HepG2 (cell line): ENCODE data around the gene PTCD3. TPM values are rescaled to one million over a fixed set of nuclear protein-coding genes. Genes with fewer than 3 reads are reported as not detected.

Experiments used
- BHLHE40 ChIP-seq: IDR thresholded peaks from 2 replicates; pipeline ENCODE4 v1.6.1; 2011; ENCODE audit warnings: low read length, improper control_type of control experiment
- BRD4 ChIP-seq: sonication (generic); formaldehyde crosslinking; IDR thresholded peaks from 2 replicates; pipeline ENCODE4 v1.4.0; 2020; ENCODE audit warnings: missing genetic modification reagents
- CHD4 ChIP-seq: fragments of 200-600 bp; sonication (generic); IDR thresholded peaks from 2 replicates; pipeline ENCODE4 v1.7.0; 2017; ENCODE audit warnings: mild to moderate bottlenecking, low read length, borderline replicate concordance
- LBX2 ChIP-seq: sonication (generic); formaldehyde crosslinking; IDR thresholded peaks from 2 replicates; pipeline ENCODE4 v1.5.0; 2020; ENCODE audit warnings: missing genetic modification reagents, mild to moderate bottlenecking, borderline replicate concordance
- MIER3 ChIP-seq: IDR thresholded peaks from 2 replicates; pipeline ENCODE4 v1.6.1; 2016; ENCODE audit warnings: missing compliant biosample characterization, borderline replicate concordance
- NBN ChIP-seq: fragments of 450-650 bp; conservative IDR thresholded peaks from 2 replicates; pipeline ENCODE4 v1.6.1; 2017
- NR0B2 ChIP-seq: sonication (generic); formaldehyde crosslinking; IDR thresholded peaks from 2 replicates; pipeline ENCODE4 v1.4.0; 2020; ENCODE audit warnings: mild to moderate bottlenecking, missing genetic modification reagents
- PHF5A ChIP-seq: IDR thresholded peaks from one replicate; pipeline ENCODE4 v1.6.1; 2018; ENCODE audit warnings: low read depth, missing genetic modification reagents; ENCODE audit not compliant: unreplicated experiment
- PLSCR1 ChIP-seq: sonication (generic); formaldehyde crosslinking; IDR thresholded peaks from 2 replicates; pipeline ENCODE4 v1.5.0; 2020; ENCODE audit warnings: missing genetic modification reagents, mild to moderate bottlenecking, borderline replicate concordance
- RXRA ChIP-seq: sonication (generic); formaldehyde crosslinking; IDR thresholded peaks from 2 replicates; pipeline ENCODE4 v1.5.1; 2020; ENCODE audit warnings: missing genetic modification reagents
- TBX3 ChIP-seq: fragments of 450-650 bp; IDR thresholded peaks from 2 replicates; pipeline ENCODE4 v1.6.1; 2017; ENCODE audit warnings: antibody characterized with exemption, mild to moderate bottlenecking, inconsistent platforms, borderline replicate concordance
- ZNF33B ChIP-seq: sonication (generic); formaldehyde crosslinking; IDR thresholded peaks from 2 replicates; pipeline ENCODE4 v1.5.1; 2020; ENCODE audit warnings: mild to moderate bottlenecking, missing genetic modification reagents
- ZNF460 ChIP-seq: sonication (generic); formaldehyde crosslinking; IDR thresholded peaks from 2 replicates; pipeline ENCODE4 v1.5.1; 2020; ENCODE audit warnings: missing genetic modification reagents, mild to moderate bottlenecking, borderline replicate concordance
- ZNF501 ChIP-seq: sonication (generic); formaldehyde crosslinking; IDR thresholded peaks from 2 replicates; pipeline ENCODE4 v1.5.1; 2020; ENCODE audit warnings: mild to moderate bottlenecking, moderate library complexity, missing genetic modification reagents
- ZNF615 ChIP-seq: sonication (generic); formaldehyde crosslinking; IDR thresholded peaks from 2 replicates; pipeline ENCODE4 v1.5.0; 2020; ENCODE audit warnings: mild to moderate bottlenecking, missing genetic modification reagents, borderline replicate concordance
- ZNF749 ChIP-seq: sonication (generic); formaldehyde crosslinking; IDR thresholded peaks from 2 replicates; pipeline ENCODE4 v1.8.0; 2022; ENCODE audit warnings: mild to moderate bottlenecking, missing genetic modification reagents, moderate library complexity, borderline replicate concordance
- ZNF816 ChIP-seq: sonication (generic); formaldehyde crosslinking; IDR thresholded peaks from 2 replicates; pipeline ENCODE4 v1.8.0; 2022; ENCODE audit warnings: missing genetic modification reagents, mild to moderate bottlenecking, borderline replicate concordance
- polyA plus RNA-seq, 8 experiments: library from polyadenylated mRNA; depleted of rRNA in 3 of 8; stranded (reverse) in 7 of 8; unstranded in 1 of 8; fragments of >200 nt; fragmentation: Illumina TruSeq in 4 of 8; extraction: Trizol in 4 of 8; gene quantifications; 2 replicates each; pipeline versions ENCODE4 v1.2.1 to v1.2.3, GENCODE V29; 2011 to 2016; ENCODE audit warnings: low read depth in 4 of 8, missing spikeins in 1 of 8, mixed read lengths in 1 of 8; ENCODE audit not compliant: insufficient read depth in 1 of 8
- total RNA-seq, 5 experiments: library from RNA; depleted of rRNA; stranded (reverse); fragments of >200 nt; fragmentation: Illumina TruSeq; extraction: Trizol; gene quantifications; 2 replicates each; pipeline ENCODE4 v1.2.3, GENCODE V29; 2016; ENCODE audit warnings: low read depth in 1 of 5
- TF ChIP-seq, protein P1 (sequence below): sonication (generic); formaldehyde crosslinking; IDR thresholded peaks from 2 replicates; pipeline ENCODE4 v1.5.0; 2020; ENCODE audit warnings: mild to moderate bottlenecking, missing genetic modification reagents
- TF ChIP-seq, protein P2 (sequence below): sonication (generic); formaldehyde crosslinking; IDR thresholded peaks from 2 replicates; pipeline ENCODE4 v1.8.0; 2022; ENCODE audit warnings: mild to moderate bottlenecking, missing genetic modification reagents

PTCD3 gene
- total and polyA plus RNA-seq, 2 of the 13 experiments (the other 11 are each of a cell fraction or from before 2014, with no cell fraction given), result 124 to 309 TPM

GRCh38 chr2:86105969-86106945, at the start of gene PTCD3 (continued):
- peak; percentile 94 for TF ChIP-seq BHLHE40
- TF ChIP-seq BRD4 (CRISPR knock-in tag), result peak; percentile 97
- TF ChIP-seq NR0B2 (CRISPR knock-in tag), result no peak; the same call in 1 of the 2 replicates
- TF ChIP-seq ZNF749 (CRISPR knock-in tag), result no peak
- peak; percentile 98 for TF ChIP-seq ZNF501 (CRISPR knock-in tag)
- TF ChIP-seq ZNF816 (CRISPR knock-in tag), result no peak; the same call in 1 of the 2 replicates
- TF ChIP-seq ZNF615 (CRISPR knock-in tag), result peak; percentile 83; the same call in 1 of the 2 replicates
- TF ChIP-seq, protein P1, sequence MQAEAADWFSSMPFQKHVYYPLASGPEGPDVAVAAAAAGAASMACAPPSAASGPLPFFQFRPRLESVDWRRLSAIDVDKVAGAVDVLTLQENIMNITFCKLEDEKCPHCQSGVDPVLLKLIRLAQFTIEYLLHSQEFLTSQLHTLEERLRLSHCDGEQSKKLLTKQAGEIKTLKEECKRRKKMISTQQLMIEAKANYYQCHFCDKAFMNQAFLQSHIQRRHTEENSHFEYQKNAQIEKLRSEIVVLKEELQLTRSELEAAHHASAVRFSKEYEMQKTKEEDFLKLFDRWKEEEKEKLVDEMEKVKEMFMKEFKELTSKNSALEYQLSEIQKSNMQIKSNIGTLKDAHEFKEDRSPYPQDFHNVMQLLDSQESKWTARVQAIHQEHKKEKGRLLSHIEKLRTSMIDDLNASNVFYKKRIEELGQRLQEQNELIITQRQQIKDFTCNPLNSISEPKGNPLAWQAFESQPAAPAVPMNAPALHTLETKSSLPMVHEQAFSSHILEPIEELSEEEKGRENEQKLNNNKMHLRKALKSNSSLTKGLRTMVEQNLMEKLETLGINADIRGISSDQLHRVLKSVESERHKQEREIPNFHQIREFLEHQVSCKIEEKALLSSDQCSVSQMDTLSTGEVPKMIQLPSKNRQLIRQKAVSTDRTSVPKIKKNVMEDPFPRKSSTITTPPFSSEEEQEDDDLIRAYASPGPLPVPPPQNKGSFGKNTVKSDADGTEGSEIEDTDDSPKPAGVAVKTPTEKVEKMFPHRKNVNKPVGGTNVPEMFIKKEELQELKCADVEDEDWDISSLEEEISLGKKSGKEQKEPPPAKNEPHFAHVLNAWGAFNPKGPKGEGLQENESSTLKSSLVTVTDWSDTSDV (CRISPR knock-in tag), result peak; percentile 24; the same call in 1 of the 2 replicates
- peak; percentile 82; the same call in 1 of the 2 replicates for TF ChIP-seq RXRA (CRISPR knock-in tag)
- TF ChIP-seq ZNF33B (CRISPR knock-in tag), result no peak
- no peak for TF ChIP-seq TBX3
- no peak; the same call in 1 of the 2 replicates for TF ChIP-seq LBX2
- TF ChIP-seq, protein P2, sequence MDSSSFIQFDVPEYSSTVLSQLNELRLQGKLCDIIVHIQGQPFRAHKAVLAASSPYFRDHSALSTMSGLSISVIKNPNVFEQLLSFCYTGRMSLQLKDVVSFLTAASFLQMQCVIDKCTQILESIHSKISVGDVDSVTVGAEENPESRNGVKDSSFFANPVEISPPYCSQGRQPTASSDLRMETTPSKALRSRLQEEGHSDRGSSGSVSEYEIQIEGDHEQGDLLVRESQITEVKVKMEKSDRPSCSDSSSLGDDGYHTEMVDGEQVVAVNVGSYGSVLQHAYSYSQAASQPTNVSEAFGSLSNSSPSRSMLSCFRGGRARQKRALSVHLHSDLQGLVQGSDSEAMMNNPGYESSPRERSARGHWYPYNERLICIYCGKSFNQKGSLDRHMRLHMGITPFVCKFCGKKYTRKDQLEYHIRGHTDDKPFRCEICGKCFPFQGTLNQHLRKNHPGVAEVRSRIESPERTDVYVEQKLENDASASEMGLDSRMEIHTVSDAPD, result no peak
- TF ChIP-seq PLSCR1 (CRISPR knock-in tag), result no peak
- peak; percentile 46 for TF ChIP-seq PHF5A (CRISPR knock-in tag)
- TF ChIP-seq MIER3 (CRISPR knock-in tag), result no peak
- no peak for TF ChIP-seq ZNF460 (CRISPR knock-in tag)
- no peak for TF ChIP-seq CHD4
- TF ChIP-seq NBN, result no peak
